Measurements from ENCODE around the gene DCAF17. TPM values are rescaled to one million over a fixed set of nuclear protein-coding genes. Genes with fewer than 3 reads are reported as not detected.
"Not testable (repeated sequence)": the region's sequence is repeated elsewhere in the genome, so short reads cannot be mapped to it uniquely, and the experiment has no call there.

DCAF17 gene
- total RNA-seq, 1 experiment from 2014 or later = 24.6 TPM

GRCh38 chr2:171410101-171410500 lies 23.9 kb upstream of the DCAF17 start:
- DNase-seq (ENCODE audit: low read depth) = no peak

GRCh38 chr2:171410624-171411023 lies 23.4 kb upstream of the DCAF17 start:
- DNase-seq (ENCODE audit: low read depth) = no peak

GRCh38 chr2:171411214-171411613 lies 22.8 kb upstream of the DCAF17 start:
- no peak for DNase-seq (ENCODE audit: low read depth)

GRCh38 chr2:171411791-171412483 lies 22.1 kb upstream of the DCAF17 start:
- DNase-seq (ENCODE audit: low read depth) = no peak

GRCh38 chr2:171412571-171413175 lies 21.4 kb upstream of the DCAF17 start:
- DNase-seq (ENCODE audit: low read depth) = no peak

DNA sequence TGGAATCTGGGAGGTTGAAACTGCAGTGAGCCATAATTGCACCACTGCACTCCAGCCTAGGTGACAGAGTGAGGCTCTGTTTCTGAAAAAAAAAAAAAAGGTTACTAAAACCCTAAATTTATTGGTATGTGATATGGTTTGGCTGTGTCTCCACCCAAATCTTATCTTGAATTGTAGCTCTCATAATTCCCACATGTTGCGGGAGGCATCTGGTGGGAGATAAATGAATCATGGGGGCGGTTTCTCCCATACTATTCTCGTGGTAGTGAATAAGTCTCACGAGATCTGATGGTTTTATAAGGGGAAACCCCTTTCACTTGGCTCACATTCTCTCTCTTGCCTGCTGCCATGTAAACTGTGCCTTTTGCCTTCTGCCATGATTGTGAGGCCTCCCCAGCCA lies 19.4 kb upstream of the DCAF17 start:
- not testable (repeated sequence) for DNase-seq (ENCODE audit: low read depth)

GRCh38 chr2:171416009-171416926 lies 17.8 kb upstream of the DCAF17 start:
- DNase-seq (ENCODE audit: low read depth) = peak; percentile 94

GRCh38 chr2:171419333-171419732 lies 14.7 kb upstream of the DCAF17 start:
- DNase-seq (ENCODE audit: low read depth) = no peak

GRCh38 chr2:171420728-171421563 lies 13.1 kb upstream of the DCAF17 start:
- DNase-seq (ENCODE audit: low read depth) = no peak

DNA sequence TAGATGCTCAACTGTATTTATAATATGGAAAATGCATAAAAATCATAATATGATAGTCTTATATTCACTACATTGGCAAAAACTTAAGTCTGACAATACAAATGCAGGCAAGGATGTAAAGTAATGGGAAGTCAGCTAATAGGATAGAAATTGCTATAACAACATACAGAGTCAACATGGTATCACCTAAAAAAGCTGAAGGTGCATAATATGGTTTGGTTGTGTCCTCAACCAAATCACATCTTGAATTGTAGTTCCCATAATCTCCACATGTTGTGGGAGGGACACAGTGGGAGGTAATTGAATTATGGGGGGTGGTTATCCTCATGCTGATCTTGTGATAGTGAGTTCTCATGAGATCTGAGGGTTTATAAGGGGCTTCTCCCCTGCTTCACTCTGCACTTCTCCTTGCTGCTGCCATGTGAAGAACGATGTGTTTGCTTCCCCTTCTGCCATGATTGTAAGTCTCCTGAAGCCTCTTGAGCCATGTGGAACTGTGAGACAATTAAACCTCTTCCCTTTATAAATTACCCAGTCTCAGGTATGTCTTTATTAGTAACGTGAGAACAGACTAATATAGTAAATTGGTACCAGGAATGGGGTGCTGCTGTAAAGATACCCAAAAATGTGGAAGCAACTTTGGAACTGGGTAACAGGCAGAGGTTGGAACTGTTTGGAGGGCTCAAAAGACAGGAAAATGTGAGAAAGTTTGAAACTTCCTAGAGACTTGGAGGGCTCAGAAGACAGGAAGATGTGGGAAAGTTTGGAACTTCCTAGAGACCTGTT lies 11.1 kb upstream of the DCAF17 start:
- not testable (repeated sequence) for DNase-seq (ENCODE audit: low read depth)

DNA sequence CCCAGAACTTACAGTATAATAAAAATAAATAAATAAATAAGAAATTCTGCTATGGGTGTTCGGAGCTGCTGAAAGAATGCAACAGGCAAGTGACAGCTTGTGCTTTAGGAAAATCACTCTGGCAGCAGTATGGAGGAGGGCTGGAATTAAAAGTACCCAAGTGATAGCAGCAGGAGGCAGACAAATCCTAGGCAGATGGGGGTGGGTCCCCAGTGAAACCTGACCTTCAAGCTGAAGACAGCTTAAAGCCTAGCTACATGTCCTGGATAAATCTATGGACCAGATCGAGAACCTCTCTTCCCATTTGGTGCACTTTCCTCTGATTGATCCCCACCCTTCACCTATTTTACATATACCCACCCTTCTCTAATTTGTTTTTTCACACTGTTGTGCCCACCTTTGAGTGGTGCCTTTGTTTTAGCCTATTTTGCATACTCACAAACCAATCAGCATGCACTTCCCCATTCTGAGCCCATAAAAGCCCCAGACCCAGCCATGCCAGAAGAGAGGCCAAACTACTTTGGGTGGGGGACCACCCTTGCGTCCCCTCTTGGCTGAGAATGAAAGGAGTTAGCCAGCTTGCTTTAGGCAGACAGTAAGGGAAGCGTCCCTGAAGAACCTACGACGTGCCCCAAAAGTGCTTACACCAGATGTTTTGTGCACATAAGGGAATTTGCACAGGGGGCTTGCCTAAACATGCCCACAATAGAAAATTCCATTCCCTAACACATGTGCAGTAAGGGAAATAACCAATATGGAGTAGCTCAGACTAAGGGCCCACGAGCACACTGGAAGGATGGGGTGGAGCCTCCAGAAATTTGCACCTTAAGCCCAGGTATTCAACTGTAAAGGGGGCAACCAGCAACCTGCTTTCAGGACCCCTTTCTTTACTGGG lies 3.3 kb upstream of the DCAF17 start:
- DNase-seq (ENCODE audit: low read depth) = no peak

DNA sequence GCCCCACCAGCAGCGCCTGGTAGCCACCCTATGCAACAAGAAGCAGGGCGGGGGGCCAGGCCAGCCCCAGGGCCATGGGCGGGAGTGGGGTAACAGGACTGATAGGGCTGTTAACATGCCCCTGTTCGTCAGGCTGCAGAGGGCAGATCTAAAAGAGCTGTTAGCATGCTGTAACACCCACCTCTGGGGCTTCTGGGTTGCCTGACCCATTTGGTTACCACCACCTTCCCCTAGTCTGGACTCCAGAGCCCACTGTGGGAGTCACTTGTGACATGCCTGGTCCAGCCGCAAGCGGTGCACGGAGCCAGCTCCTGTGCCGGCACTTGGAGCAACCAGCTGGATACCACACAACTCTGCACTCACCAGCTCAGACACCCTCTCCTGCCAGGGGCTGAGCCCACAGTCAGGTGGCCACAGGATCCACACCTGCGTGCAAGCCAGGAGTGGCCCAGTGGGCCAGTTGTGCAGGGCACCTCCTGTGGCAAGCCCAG lies 2.3 kb upstream of the DCAF17 start:
- no peak for DNase-seq (ENCODE audit: low read depth)

DNA sequence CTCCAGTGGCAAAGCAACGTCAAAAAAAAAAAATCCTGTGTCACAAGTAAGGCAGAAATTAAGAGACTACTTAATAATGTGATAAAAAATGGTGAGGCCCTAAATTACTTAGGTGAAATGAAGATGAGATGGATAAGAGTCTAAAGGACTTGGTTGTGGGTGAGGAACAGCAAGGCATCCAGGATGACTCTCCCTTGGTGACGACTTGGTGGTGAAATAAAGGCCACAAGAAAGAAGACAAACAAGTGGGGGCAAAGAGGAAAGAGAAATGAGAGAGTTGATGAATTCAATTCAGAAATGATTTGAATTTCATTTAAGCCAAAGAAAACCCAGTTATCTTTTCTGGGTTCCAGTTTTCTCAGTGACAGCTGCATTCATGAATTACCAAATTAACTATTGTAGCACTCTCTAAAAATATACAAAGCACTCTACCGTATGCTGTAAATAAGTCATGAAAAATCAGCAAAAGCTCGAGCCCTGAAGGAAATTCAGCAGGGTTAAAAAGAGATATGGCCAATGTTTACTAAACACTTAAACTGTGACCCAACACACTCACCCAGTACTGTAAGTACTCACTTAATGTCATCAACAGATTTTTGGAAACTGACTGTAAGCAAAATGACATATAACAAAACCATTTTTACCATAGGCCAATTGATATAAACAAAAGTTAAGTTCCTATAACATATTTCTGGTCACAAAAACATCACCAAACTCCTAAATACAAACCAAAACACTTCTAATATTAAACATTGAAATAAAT lies 1.6 kb upstream of the DCAF17 start:
- DNase-seq (ENCODE audit: low read depth) = no peak

GRCh38 chr2:171432969-171433762 lies 860 bp upstream of the DCAF17 start:
- peak; percentile 37 for DNase-seq (ENCODE audit: low read depth)

- no peak for DNase-seq (ENCODE audit: low read depth)
Observed at GRCh38 chr2:171433763-171434012, 338 bp upstream of the DCAF17 start, which contains the start of gene METTL8. METTL8 (minus strand) TSS chr2:171433990; CDS start chr2:171392185, 41,805 bp downstream.

- DNase-seq (ENCODE audit: low read depth) = peak; percentile 94
Observed at GRCh38 chr2:171436307-171436706, 2.3 kb downstream of the DCAF17 start.

DNA sequence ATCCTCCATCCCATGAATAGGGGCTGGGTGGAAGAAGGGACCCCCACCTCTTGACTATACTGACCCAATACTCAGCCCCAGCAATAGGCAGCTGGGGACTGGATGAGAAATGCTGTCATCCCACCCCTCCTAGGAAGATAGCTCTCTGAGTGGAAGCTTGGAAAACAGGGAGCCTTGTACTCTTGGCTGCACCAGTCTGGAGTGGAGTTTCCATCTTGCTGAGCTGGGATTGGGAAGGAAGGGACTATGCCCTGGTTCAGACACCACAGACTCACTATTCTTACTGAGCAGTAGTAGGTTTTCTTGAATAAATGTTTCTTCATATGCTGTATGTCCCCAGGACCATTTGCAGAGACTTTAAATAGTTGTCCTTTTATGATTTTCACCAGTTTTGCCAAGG lies 7.4 kb downstream of the DCAF17 start:
- no peak for DNase-seq (ENCODE audit: low read depth)

- no peak for DNase-seq (ENCODE audit: low read depth)
Observed at GRCh38 chr2:171447675-171448074, 13.6 kb downstream of the DCAF17 start.

All from LHCN-M2 (cell line).